H1 (cell line): ENCODE measurements around the gene LIPC. TPM values are rescaled to one million over a fixed set of nuclear protein-coding genes. Genes with fewer than 3 reads are reported as not detected.

Experiments used
- EGR1 ChIP-seq: IDR thresholded peaks from 2 replicates; pipeline ENCODE4 v1.6.1; 2011; ENCODE audit warnings: low read depth, low read length, borderline replicate concordance
- FOSL1 ChIP-seq: IDR thresholded peaks from 2 replicates; pipeline ENCODE4 v1.6.1; 2011; ENCODE audit warnings: mild to moderate bottlenecking, low read depth, low read length, moderate library complexity; ENCODE audit not compliant: insufficient read depth
- GABPA ChIP-seq: IDR thresholded peaks from 2 replicates; pipeline ENCODE4 v1.6.1; 2011; ENCODE audit warnings: mild to moderate bottlenecking, low read length, moderate library complexity, borderline replicate concordance; ENCODE audit not compliant: insufficient read depth
- NANOG ChIP-seq: IDR thresholded peaks from 2 replicates; pipeline ENCODE4 v1.6.1; 2011; ENCODE audit warnings: low read length, low read depth, mild to moderate bottlenecking, inconsistent platforms; ENCODE audit not compliant: insufficient read depth, poor library complexity, severe bottlenecking
- NRF1 ChIP-seq: IDR thresholded peaks from 2 replicates; pipeline ENCODE4 v1.6.1; 2011; ENCODE audit warnings: mild to moderate bottlenecking, low read depth, low read length, improper control_type of control experiment
- RBBP5 ChIP-seq: IDR thresholded peaks from 2 replicates; pipeline ENCODE4 v1.7.1; 2012; ENCODE audit warnings: low read depth, mild to moderate bottlenecking, inconsistent platforms, low read length, moderate library complexity, borderline replicate concordance
- RXRA ChIP-seq: IDR thresholded peaks from 2 replicates; pipeline ENCODE4 v1.6.1; 2011; ENCODE audit warnings: low read depth, mild to moderate bottlenecking, low read length, moderate library complexity; ENCODE audit not compliant: insufficient read depth
- SAP30 ChIP-seq: fragments of 300-600 bp; sonication (generic); IDR thresholded peaks from 2 replicates; pipeline ENCODE4 v1.7.1; 2012; ENCODE audit warnings: low read length, moderate library complexity, mild to moderate bottlenecking, inconsistent platforms; ENCODE audit not compliant: insufficient read depth, insufficient replicate concordance
- TAF7 ChIP-seq: optimal IDR thresholded peaks from 2 replicates; pipeline ENCODE3; 2011; ENCODE audit warnings: low read depth, mild to moderate bottlenecking, inconsistent platforms, low read length, moderate library complexity, borderline replicate concordance
- YY1 ChIP-seq: IDR thresholded peaks from 2 replicates; pipeline ENCODE4 v1.6.1; 2011; ENCODE audit warnings: low read depth, mild to moderate bottlenecking, low read length
- polyA plus RNA-seq, 7 experiments: library from polyadenylated mRNA; depleted of rRNA in 3 of 7; stranded (reverse) in 5 of 7; unstranded in 2 of 7; fragments of >200 nt in 5 of 7; fragments of 200-250 nt in 2 of 7; gene quantifications; 1 replicate in 5 of 7; 2 replicates in 1 of 7; 4 replicates in 1 of 7; pipeline versions ENCODE4 v1.2.1 to v1.2.3, GENCODE V29; 2011 to 2013; ENCODE audit warnings: missing spikeins in 2 of 7, mixed read lengths in 2 of 7
- total RNA-seq: library from RNA; stranded (reverse); fragmentation: NEBNext Ultra II Directional; extraction: Animal tissue kit (Norgen Biotek cat#: 25700); gene quantifications from 2 replicates; pipeline ENCODE4 v1.2.1, GENCODE V29; 2021
- TF ChIP-seq, protein P1 (sequence below): fragments of 300-600 bp; sonication (generic); IDR thresholded peaks from 2 replicates; pipeline ENCODE4 v1.7.1; 2012; ENCODE audit warnings: low read length, moderate library complexity, mild to moderate bottlenecking, inconsistent platforms; ENCODE audit not compliant: insufficient replicate concordance

Gene LIPC
- total and polyA plus RNA-seq, 2 of the 8 experiments (the other 6 are each of a cell fraction or from before 2014, with no cell fraction given), result not detected

DNA sequence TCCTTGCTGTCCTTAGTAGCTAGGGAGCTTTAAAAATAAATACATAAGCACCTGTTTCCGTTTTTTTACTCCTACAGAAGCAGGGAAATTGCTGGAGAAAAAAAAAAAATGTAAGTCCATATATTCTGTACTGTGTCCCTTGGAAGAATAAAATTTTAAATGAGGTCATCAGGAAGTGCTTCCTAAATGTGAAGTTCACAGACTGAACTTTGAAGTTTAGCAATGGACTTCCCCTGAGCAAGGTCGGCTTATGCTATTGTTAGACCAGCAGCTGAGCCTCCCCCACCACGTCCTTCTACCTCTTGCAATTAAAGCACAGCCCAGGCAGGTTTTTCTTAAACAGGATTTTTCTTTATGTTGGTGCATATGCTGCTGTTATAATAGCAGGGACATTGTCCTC, 26.3 kb downstream of the LIPC start (continued):
- TF ChIP-seq, protein P1, sequence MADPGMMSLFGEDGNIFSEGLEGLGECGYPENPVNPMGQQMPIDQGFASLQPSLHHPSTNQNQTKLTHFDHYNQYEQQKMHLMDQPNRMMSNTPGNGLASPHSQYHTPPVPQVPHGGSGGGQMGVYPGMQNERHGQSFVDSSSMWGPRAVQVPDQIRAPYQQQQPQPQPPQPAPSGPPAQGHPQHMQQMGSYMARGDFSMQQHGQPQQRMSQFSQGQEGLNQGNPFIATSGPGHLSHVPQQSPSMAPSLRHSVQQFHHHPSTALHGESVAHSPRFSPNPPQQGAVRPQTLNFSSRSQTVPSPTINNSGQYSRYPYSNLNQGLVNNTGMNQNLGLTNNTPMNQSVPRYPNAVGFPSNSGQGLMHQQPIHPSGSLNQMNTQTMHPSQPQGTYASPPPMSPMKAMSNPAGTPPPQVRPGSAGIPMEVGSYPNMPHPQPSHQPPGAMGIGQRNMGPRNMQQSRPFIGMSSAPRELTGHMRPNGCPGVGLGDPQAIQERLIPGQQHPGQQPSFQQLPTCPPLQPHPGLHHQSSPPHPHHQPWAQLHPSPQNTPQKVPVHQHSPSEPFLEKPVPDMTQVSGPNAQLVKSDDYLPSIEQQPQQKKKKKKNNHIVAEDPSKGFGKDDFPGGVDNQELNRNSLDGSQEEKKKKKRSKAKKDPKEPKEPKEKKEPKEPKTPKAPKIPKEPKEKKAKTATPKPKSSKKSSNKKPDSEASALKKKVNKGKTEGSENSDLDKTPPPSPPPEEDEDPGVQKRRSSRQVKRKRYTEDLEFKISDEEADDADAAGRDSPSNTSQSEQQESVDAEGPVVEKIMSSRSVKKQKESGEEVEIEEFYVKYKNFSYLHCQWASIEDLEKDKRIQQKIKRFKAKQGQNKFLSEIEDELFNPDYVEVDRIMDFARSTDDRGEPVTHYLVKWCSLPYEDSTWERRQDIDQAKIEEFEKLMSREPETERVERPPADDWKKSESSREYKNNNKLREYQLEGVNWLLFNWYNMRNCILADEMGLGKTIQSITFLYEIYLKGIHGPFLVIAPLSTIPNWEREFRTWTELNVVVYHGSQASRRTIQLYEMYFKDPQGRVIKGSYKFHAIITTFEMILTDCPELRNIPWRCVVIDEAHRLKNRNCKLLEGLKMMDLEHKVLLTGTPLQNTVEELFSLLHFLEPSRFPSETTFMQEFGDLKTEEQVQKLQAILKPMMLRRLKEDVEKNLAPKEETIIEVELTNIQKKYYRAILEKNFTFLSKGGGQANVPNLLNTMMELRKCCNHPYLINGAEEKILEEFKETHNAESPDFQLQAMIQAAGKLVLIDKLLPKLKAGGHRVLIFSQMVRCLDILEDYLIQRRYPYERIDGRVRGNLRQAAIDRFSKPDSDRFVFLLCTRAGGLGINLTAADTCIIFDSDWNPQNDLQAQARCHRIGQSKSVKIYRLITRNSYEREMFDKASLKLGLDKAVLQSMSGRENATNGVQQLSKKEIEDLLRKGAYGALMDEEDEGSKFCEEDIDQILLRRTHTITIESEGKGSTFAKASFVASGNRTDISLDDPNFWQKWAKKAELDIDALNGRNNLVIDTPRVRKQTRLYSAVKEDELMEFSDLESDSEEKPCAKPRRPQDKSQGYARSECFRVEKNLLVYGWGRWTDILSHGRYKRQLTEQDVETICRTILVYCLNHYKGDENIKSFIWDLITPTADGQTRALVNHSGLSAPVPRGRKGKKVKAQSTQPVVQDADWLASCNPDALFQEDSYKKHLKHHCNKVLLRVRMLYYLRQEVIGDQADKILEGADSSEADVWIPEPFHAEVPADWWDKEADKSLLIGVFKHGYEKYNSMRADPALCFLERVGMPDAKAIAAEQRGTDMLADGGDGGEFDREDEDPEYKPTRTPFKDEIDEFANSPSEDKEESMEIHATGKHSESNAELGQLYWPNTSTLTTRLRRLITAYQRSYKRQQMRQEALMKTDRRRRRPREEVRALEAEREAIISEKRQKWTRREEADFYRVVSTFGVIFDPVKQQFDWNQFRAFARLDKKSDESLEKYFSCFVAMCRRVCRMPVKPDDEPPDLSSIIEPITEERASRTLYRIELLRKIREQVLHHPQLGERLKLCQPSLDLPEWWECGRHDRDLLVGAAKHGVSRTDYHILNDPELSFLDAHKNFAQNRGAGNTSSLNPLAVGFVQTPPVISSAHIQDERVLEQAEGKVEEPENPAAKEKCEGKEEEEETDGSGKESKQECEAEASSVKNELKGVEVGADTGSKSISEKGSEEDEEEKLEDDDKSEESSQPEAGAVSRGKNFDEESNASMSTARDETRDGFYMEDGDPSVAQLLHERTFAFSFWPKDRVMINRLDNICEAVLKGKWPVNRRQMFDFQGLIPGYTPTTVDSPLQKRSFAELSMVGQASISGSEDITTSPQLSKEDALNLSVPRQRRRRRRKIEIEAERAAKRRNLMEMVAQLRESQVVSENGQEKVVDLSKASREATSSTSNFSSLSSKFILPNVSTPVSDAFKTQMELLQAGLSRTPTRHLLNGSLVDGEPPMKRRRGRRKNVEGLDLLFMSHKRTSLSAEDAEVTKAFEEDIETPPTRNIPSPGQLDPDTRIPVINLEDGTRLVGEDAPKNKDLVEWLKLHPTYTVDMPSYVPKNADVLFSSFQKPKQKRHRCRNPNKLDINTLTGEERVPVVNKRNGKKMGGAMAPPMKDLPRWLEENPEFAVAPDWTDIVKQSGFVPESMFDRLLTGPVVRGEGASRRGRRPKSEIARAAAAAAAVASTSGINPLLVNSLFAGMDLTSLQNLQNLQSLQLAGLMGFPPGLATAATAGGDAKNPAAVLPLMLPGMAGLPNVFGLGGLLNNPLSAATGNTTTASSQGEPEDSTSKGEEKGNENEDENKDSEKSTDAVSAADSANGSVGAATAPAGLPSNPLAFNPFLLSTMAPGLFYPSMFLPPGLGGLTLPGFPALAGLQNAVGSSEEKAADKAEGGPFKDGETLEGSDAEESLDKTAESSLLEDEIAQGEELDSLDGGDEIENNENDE, result no peak
- TF ChIP-seq RXRA (no peak), SAP30 (no peak), YY1 (no peak), NRF1 (no peak), GABPA (no peak), NANOG (no peak), TAF7 (no peak), FOSL1 (no peak), RBBP5 (no peak), EGR1 (no peak)
